ENCODE measurements around the gene TRIM41. TPM values are rescaled to one million over a fixed set of nuclear protein-coding genes. Genes with fewer than 3 reads are reported as not detected.
"Not testable (repeated sequence)": the region's sequence is repeated elsewhere in the genome, so short reads cannot be mapped to it uniquely, and the experiment has no call there.

The TRIM41 gene
- 10 to 100 TPM; 10.7 to 23.1 TPM for total RNA-seq
- 10 to 100 TPM; 38.5 to 39.7 TPM for polyA plus RNA-seq (ENCODE audit: insufficient read length in 2 of 2)
- long read RNA-seq, donor 1, partial matches to known transcripts, result 2,085 of 2,134 reads
- long read RNA-seq, donor 1, other reads (novel, unspliced or antisense), result 45 of 2,134 reads
- long read RNA-seq, donor 2, full-length matches to known transcripts, result 2 of 1,045 reads
- long read RNA-seq, donor 2, partial matches to known transcripts, result 976 of 1,045 reads
- long read RNA-seq, donor 2, other reads (novel, unspliced or antisense), result 67 of 1,045 reads
- long read RNA-seq, donor 3, partial matches to known transcripts, result 1,465 of 1,538 reads
- long read RNA-seq, donor 3, other reads (novel, unspliced or antisense), result 73 of 1,538 reads
- long read RNA-seq, donor 4, partial matches to known transcripts, result 8,223 of 8,352 reads
- long read RNA-seq, donor 4, other reads (novel, unspliced or antisense), result 128 of 8,352 reads

DNA sequence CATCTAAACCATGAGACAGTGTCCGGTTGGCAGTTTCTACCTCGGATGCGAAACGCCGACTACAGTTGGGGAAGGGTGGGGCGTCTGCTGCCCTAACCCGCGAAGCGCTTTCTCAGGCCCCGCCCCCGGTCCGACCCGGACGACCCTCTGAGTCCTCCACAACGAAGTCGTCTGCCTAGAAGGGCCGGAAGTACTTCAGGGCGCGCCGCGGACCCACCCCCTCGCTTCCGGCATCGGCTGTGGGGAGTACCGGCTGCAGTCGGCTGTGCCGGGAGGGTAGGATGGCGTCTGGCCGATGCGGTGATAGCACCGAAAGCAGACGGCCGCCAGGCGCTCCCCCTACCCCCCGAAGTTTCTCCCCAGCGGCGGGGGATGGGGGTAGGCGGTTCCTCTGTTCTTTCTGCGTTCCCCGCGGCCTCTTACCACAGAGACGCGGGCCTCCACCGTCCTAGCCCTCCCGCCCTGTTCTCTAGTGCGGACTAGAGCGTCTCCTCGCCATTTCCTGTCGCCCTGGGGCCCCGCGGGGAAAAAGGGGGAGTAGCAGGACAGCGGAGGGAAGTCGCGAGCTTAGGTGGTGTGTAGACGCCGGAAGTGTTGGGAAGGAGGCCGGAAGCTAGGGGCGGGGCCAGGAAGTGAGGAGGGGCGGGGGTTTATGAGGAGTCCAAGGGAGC lies at the start of gene TRIM41:
TSS of gene TRIM41 (plus strand) at position 224 of the 671 bp plus-strand sequence. CDS start 719 bp downstream, outside the sequence.
- H3K9me3 ChIP-seq (ENCODE audit: control insufficient read depth, insufficient read depth, low read length), result no peaks in the 10 kb centered on the region
- H3K27ac ChIP-seq (ENCODE audit: low read depth, low read length), result peak within 1 kb of the TSS; percentile 99
- H3K4me3 ChIP-seq (ENCODE audit: low read depth, low read length), result peak within 1 kb of the TSS; percentile 96
- H3K4me1 ChIP-seq (ENCODE audit: control insufficient read depth, insufficient read depth, low read length), result peaks cover 37% of the 10 kb centered on the region
- peak; percentile 89 to 100 (median 96) for DNase-seq (ENCODE audit: low read depth in 4 of 6, low spot score in 6 of 6)
- under 1% methylated on average over 59 of the region's 59 CpGs for WGBS (ENCODE audit: insufficient coverage)
- H3K36me3 ChIP-seq (ENCODE audit: control insufficient read depth, insufficient read depth, low read length), result peaks cover 15% of the 10 kb centered on the region
- peaks cover 15% of the 10 kb centered on the region for H3K27me3 ChIP-seq (ENCODE audit: control insufficient read depth, insufficient read depth, low read length)

DNA sequence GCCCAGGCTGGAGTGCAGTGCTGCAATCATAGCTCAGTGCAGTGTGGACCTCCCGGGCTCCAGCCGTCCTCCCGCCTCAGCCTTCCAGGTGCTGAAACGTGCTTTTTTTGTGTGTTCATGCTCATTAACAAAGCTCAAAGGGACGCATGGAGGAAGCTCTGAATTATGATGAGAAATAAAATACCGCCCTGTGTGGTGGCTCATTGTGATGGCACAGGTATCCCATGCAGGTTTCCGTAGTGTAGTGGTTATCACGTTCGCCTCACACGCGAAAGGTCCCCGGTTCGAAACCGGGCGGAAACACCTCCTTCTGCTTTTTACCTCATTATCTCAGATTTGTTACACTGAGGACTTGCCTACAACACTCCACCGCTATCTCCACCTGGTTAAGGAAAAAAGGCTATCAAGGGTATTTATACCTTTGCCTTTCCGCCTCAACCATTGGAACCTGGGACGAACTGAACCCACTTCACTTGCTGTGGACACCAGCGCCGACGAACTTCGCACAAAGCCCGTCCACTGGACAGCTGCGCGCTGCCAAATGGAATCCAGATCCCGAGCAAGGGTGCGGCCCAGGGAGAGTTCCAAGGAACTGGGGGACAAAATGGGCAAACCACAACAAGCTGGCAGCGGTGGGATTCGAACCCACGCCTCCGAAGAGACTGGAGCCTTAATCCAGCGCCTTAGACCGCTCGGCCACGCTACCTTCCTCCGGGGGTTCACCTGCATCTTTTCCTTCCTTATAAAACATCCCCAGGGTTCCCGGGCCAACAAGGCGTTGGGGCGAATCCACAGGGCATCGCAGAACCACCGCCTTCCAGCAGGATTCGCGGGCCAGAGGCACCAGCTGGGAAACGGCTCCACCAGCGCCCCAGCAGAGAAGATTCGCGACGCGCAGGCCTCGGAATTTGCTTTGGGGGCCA lies 49.4 kb upstream of the TRIM41 start:
- Histone ChIP-seq H3K9me3 (ENCODE audit: control insufficient read depth, insufficient read depth, low read length) (no peaks in the 10 kb centered on the region), H3K27me3 (ENCODE audit: control insufficient read depth, insufficient read depth, low read length) (peaks cover 77% of the 10 kb centered on the region), H3K4me3 (ENCODE audit: low read depth, low read length) (no peak overlapping the region), H3K27ac (ENCODE audit: low read depth, low read length) (no peak overlapping the region), H3K36me3 (ENCODE audit: control insufficient read depth, insufficient read depth, low read length) (no peaks in the 10 kb centered on the region), H3K4me1 (ENCODE audit: control insufficient read depth, insufficient read depth, low read length) (peaks cover 20% of the 10 kb centered on the region)
- 3% methylated on average over 50 of the region's 50 CpGs for WGBS (ENCODE audit: insufficient coverage)
- DNase-seq (ENCODE audit: low read depth in 4 of 6, low spot score in 6 of 6), result peak in 1 of 6 donors; percentile 71

DNA sequence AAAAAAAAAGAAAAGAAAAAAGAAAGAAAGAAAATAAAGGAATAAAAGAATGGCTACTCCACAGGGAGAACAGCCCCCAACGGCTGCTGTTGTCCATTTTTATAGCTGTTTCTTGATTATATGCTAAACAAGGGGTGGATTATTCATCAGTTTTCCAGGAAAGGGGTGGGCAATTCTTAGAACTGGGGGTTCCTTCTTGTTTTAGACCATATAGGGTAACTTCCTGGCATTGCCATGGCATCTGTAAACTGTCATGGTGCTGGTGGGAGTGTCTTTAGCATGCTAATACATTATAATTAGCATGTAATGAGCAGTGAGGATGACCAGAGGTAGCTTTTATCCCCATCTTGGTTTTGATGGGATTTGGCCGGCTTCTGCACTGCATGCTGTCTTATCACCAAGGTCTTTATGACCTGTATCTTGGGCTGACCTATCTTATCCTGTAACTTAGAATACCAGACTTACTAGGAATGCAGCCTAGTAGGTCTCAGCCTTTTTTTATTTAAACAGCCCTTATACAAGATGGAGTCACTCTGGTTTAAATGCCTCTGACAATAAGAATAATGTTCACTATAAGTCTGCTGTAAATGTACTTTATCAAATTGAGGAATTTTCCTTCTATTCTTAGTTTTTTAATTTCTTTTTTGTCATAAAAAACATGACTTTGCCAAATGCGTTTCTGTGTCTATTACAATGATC lies 46.7 kb upstream of the TRIM41 start:
- H3K27me3 ChIP-seq (ENCODE audit: control insufficient read depth, insufficient read depth, low read length), result peaks cover 51% of the 10 kb centered on the region
- H3K4me3 ChIP-seq (ENCODE audit: low read depth, low read length), result no peak overlapping the region
- WGBS (ENCODE audit: insufficient coverage), result 62% methylated on average over 2 of the region's 3 CpGs

DNA sequence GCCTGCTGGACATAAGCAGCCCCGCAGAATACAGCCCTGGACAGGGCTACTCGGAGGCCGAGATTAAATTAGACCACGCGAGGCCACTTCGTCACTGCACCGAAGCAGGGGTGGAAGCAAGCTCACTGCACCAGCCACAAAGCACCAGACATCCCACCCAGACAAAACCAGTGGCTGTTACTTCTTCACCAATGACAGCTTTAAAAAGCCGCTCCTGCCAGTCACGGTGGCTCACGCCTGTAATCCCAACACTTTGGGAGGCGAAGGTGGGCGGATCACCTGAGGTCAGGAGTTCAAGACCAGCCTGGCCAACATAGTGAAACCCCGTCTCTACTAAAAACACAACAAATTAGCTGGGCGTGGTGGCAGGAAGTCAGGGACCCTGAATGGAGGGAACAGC lies 45.5 kb upstream of the TRIM41 start:
- H3K9me3 ChIP-seq (ENCODE audit: control insufficient read depth, insufficient read depth, low read length), result not testable (repeated sequence)

More for the DNA sequence above, 46.7 kb upstream of the TRIM41 start:
- Histone ChIP-seq H3K4me1 (ENCODE audit: control insufficient read depth, insufficient read depth, low read length) (peaks cover 11% of the 10 kb centered on the region), H3K36me3 (ENCODE audit: control insufficient read depth, insufficient read depth, low read length) (no peaks in the 10 kb centered on the region), H3K27ac (ENCODE audit: low read depth, low read length) (no peak overlapping the region), H3K9me3 (ENCODE audit: control insufficient read depth, insufficient read depth, low read length) (no peaks in the 10 kb centered on the region)
- DNase-seq (ENCODE audit: low read depth in 4 of 6, low spot score in 6 of 6), result no peak

DNA sequence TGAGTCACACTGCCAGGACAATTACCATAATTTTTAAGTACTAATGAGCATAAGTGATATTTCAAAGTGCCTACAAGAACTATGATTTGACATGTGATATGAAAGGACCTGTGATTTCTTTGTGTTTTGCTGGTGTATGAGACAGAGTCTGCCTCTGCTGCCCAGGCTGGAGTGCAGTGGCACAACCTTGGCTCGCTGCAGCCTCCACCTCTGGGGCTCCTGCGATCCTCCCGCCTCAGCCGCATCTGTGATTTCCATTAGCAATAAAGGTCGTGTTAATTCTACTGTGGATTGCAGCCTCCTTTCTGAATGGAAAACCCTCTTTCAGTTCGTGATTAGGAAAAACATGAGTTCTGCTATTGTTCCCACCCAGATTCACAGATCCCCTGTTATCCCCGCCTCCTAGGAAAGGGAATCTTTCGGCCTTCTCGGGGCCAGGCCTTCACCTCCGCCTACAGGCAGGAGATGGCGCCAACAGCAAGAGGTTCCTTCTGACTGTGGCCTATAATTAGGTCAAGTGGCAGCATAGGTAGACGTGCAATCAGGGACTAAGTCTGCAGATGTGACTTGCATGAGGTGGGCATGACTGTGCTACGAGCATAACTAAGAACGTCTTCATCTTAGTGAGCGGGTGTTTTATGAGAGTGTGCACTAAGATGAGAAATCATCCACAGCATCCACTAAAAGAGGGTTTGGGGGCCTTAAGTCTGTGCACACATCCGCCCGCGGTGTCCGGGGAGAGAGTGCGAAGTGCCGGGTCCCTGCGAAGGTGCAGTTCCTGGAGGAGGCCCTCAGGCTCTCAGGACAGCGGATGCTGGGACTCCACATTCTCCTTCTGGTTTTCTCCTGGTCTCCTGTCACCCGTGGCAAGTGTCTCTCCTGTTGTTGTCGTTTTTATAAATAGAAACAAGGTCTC lies 41.2 kb upstream of the TRIM41 start:
- Histone ChIP-seq H3K27ac (ENCODE audit: low read depth, low read length) (no peak overlapping the region), H3K9me3 (ENCODE audit: control insufficient read depth, insufficient read depth, low read length) (no peaks in the 10 kb centered on the region), H3K27me3 (ENCODE audit: control insufficient read depth, insufficient read depth, low read length) (peaks cover 7% of the 10 kb centered on the region), H3K4me1 (ENCODE audit: control insufficient read depth, insufficient read depth, low read length) (peaks cover 15% of the 10 kb centered on the region), H3K4me3 (ENCODE audit: low read depth, low read length) (no peak overlapping the region), H3K36me3 (ENCODE audit: control insufficient read depth, insufficient read depth, low read length) (no peaks in the 10 kb centered on the region)
- 49% methylated on average over 18 of the region's 25 CpGs for WGBS (ENCODE audit: insufficient coverage)
- peak in 2 of 6 donors; percentile 55 to 80 for DNase-seq (ENCODE audit: low read depth in 4 of 6, low spot score in 6 of 6)

More for the DNA sequence above, 45.5 kb upstream of the TRIM41 start:
- not testable (repeated sequence) for DNase-seq (ENCODE audit: low read depth in 4 of 6, low spot score in 6 of 6); H3K27ac ChIP-seq (ENCODE audit: low read depth, low read length); H3K4me3 ChIP-seq (ENCODE audit: low read depth, low read length); H3K36me3 ChIP-seq (ENCODE audit: control insufficient read depth, insufficient read depth, low read length)
- 79% methylated on average over 8 of the region's 14 CpGs for WGBS (ENCODE audit: insufficient coverage)
- H3K4me1 ChIP-seq (ENCODE audit: control insufficient read depth, insufficient read depth, low read length), result peaks cover 17% of the 10 kb centered on the region
- peaks cover 40% of the 10 kb centered on the region for H3K27me3 ChIP-seq (ENCODE audit: control insufficient read depth, insufficient read depth, low read length)

DNA sequence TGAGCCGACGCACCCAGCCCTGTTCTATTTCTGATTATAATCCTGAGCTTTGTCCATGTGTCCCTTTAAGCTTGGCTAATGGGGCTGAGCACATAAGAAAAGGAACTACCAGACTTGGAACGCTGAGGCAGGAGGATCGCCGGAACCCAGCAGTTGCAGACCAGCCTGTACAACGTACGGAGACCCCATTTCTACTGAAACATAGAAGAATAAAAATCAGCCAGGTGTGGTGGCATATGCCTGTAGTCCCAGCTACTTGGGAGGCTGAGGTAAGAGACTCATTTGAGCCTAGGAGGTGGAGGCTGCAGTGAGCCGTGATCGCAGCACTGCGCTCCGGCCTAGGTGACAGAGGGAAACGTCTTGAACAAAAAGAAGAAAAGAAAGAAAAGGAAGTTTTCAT lies 40.4 kb upstream of the TRIM41 start:
- 74% methylated on average over 8 of the region's 12 CpGs for WGBS (ENCODE audit: insufficient coverage)
- no peak overlapping the region for H3K4me3 ChIP-seq (ENCODE audit: low read depth, low read length)
- H3K9me3 ChIP-seq (ENCODE audit: control insufficient read depth, insufficient read depth, low read length), result no peaks in the 10 kb centered on the region
- H3K27me3 ChIP-seq (ENCODE audit: control insufficient read depth, insufficient read depth, low read length), result no peaks in the 10 kb centered on the region
- no peaks in the 10 kb centered on the region for H3K36me3 ChIP-seq (ENCODE audit: control insufficient read depth, insufficient read depth, low read length)
- no peak for DNase-seq (ENCODE audit: low read depth in 4 of 6, low spot score in 6 of 6)
- H3K27ac ChIP-seq (ENCODE audit: low read depth, low read length), result no peak overlapping the region
- peaks cover 20% of the 10 kb centered on the region for H3K4me1 ChIP-seq (ENCODE audit: control insufficient read depth, insufficient read depth, low read length)

DNA sequence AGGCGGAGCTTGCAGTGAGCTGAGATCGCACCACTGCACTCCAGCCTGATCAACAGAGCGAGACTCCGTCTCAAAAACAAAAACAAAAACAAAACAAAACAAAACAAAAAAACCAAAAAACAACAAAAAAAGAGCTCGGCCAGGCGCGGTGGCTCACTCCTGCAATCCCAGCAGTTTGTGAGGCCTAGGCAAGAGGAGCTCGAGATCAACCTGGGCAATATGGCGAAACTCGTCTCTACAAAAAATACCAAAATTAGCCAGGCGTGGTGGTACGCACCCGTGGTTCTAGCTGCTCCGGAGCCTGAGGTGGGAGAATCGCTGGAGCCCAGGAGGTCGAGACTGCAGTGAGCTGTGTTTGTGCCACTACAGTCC lies 38.2 kb upstream of the TRIM41 start:
- Histone ChIP-seq H3K9me3 (ENCODE audit: control insufficient read depth, insufficient read depth, low read length) (no peaks in the 10 kb centered on the region), H3K27ac (ENCODE audit: low read depth, low read length) (no peak overlapping the region), H3K27me3 (ENCODE audit: control insufficient read depth, insufficient read depth, low read length) (no peaks in the 10 kb centered on the region), H3K4me1 (ENCODE audit: control insufficient read depth, insufficient read depth, low read length) (peaks cover 26% of the 10 kb centered on the region), H3K4me3 (ENCODE audit: low read depth, low read length) (no peak overlapping the region), H3K36me3 (ENCODE audit: control insufficient read depth, insufficient read depth, low read length) (no peaks in the 10 kb centered on the region)
- no peak for DNase-seq (ENCODE audit: low read depth in 4 of 6, low spot score in 6 of 6)
- WGBS (ENCODE audit: insufficient coverage), result 87% methylated on average over 12 of the region's 16 CpGs

DNA sequence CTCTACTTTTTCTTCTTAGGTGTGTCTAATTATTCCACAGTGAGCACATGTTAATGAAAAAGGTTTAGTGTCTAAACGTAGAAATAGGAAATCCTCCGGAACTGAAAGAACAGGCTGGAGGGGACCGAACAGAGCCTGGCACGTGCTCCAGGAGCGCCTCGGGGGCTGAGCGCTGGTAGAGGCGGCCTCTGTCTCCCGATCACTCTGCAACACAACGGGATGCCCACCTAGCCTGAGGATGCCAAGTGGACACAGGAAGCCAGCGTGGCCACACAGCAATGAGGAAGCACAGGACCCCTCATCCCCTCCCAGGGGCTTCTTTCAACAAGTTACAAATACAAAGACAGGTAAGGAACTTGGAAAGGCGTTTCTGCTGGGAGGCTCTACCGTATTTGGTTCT lies 37.5 kb upstream of the TRIM41 start:
- no peak overlapping the region for H3K4me3 ChIP-seq (ENCODE audit: low read depth, low read length)
- DNase-seq (ENCODE audit: low read depth in 4 of 6, low spot score in 6 of 6), result no peak
- no peak overlapping the region for H3K27ac ChIP-seq (ENCODE audit: low read depth, low read length)
- no peaks in the 10 kb centered on the region for H3K27me3 ChIP-seq (ENCODE audit: control insufficient read depth, insufficient read depth, low read length)
- no peaks in the 10 kb centered on the region for H3K36me3 ChIP-seq (ENCODE audit: control insufficient read depth, insufficient read depth, low read length)
- no peaks in the 10 kb centered on the region for H3K9me3 ChIP-seq (ENCODE audit: control insufficient read depth, insufficient read depth, low read length)
- WGBS (ENCODE audit: insufficient coverage), result 95% methylated on average over 13 of the region's 13 CpGs
- H3K4me1 ChIP-seq (ENCODE audit: control insufficient read depth, insufficient read depth, low read length), result peaks cover 33% of the 10 kb centered on the region
